Hepatocyte (in vitro differentiated cells): ENCODE data around the gene SRP54.

Experiments
- EZH2 ChIP-seq: fragments of 200-600 bp; sonication (generic); IDR thresholded peaks from 2 replicates; pipeline ENCODE4 v1.6.1; 2016; ENCODE audit warnings: antibody characterized with exemption, mild to moderate bottlenecking, borderline replicate concordance
- EZH2phosphoT487 ChIP-seq: fragments of 200-600 bp; sonication (generic); IDR thresholded peaks from one replicate; pipeline ENCODE4 v1.6.1; 2018; ENCODE audit warnings: antibody characterized with exemption, mild to moderate bottlenecking, low read depth, moderate library complexity; ENCODE audit not compliant: unreplicated experiment, severe bottlenecking
- TF ChIP-seq, protein P1 (sequence below): fragments of 200-600 bp; sonication (generic); IDR thresholded peaks from 2 replicates; pipeline ENCODE4 v1.5.1; 2016; ENCODE audit warnings: antibody characterized with exemption, mild to moderate bottlenecking; ENCODE audit not compliant: poor library complexity

DNA sequence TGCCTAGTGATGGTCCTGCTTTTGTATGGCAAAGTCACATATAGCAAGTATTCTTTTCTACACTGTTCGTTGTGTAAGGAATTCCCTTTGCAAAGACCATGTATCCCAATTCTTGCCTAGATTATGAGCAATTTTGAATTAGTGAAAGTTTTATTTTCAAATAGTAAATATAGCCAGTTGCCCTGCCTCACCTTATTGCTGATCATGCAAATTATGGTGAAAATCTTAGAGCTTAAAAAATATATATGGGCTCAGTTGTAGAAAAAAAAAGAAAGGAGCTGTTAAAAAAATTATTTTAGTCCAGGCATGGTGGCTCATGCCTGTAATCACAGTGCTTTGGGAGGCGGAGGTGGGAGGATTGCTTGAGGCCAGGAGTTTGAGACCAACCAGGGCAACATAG is 18.8 kb downstream of the SRP54 start:
- TF ChIP-seq, protein P1, sequence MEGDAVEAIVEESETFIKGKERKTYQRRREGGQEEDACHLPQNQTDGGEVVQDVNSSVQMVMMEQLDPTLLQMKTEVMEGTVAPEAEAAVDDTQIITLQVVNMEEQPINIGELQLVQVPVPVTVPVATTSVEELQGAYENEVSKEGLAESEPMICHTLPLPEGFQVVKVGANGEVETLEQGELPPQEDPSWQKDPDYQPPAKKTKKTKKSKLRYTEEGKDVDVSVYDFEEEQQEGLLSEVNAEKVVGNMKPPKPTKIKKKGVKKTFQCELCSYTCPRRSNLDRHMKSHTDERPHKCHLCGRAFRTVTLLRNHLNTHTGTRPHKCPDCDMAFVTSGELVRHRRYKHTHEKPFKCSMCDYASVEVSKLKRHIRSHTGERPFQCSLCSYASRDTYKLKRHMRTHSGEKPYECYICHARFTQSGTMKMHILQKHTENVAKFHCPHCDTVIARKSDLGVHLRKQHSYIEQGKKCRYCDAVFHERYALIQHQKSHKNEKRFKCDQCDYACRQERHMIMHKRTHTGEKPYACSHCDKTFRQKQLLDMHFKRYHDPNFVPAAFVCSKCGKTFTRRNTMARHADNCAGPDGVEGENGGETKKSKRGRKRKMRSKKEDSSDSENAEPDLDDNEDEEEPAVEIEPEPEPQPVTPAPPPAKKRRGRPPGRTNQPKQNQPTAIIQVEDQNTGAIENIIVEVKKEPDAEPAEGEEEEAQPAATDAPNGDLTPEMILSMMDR, result no peak
- TF ChIP-seq EZH2phosphoT487 (no peak), EZH2 (no peak)
